Large intestine (tissue), 12 donors: ENCODE measurements around the gene NHS. TPM values are rescaled to one million over a fixed set of nuclear protein-coding genes. Genes with fewer than 3 reads are reported as not detected.
A peak's percentile ranks its signal among the peaks of the same experiment; 100 is the strongest.

ENCODE experiments used
- DNase-seq, 2 donors: peaks; one replicate each; pipeline versions ENCODE4 v3.0.0 to v3.0.0-alpha.2; 2013
- H3K27ac ChIP-seq: one replicate; pipeline ENCODE4 v1.5.1; 2013; ENCODE audit warnings: low read length
- H3K27me3 ChIP-seq: 2 replicates; pipeline ENCODE4 v1.6.1; 2013; ENCODE audit warnings: low read length; ENCODE audit not compliant: control insufficient read depth, insufficient read depth
- H3K36me3 ChIP-seq: 2 replicates; pipeline ENCODE4 v1.6.1; 2013; ENCODE audit warnings: low read length; ENCODE audit not compliant: control insufficient read depth, insufficient read depth
- H3K4me1 ChIP-seq: one replicate; pipeline ENCODE4 v1.6.1; 2013; ENCODE audit warnings: low read length; ENCODE audit not compliant: control insufficient read depth, insufficient read depth
- H3K4me3 ChIP-seq: one replicate; pipeline ENCODE4 v1.5.1; 2013; ENCODE audit warnings: low read length
- H3K9me3 ChIP-seq: one replicate; pipeline ENCODE4 v1.6.1; 2013; ENCODE audit warnings: mild to moderate bottlenecking, low read depth, low read length, moderate library complexity; ENCODE audit not compliant: control insufficient read depth
- WGBS: methylation state at CpG from one replicate; pipeline ENCODE4 v1.1.5; 2013; ENCODE audit warnings: low lambda C conversion rate; ENCODE audit not compliant: insufficient coverage; 5-methylcytosine and 5-hydroxymethylcytosine counted together
- long read RNA-seq, 11 donors: transcript quantifications; one replicate each; lab custom pipeline, GENCODE V29; 2026
- polyA plus RNA-seq: library from polyadenylated mRNA; unstranded; fragments of 120-200 nt; gene quantifications from one replicate; pipeline ENCODE4 v1.2.1, GENCODE V29; 2013

NHS gene
- polyA plus RNA-seq, result 6.6 TPM
- long read RNA-seq, donor 1, result 0 reads
- long read RNA-seq, donor 2, result 0 reads
- long read RNA-seq, donor 3, result 0 reads
- long read RNA-seq, donor 4, result 0 reads
- long read RNA-seq, donor 5, result 0 reads
- long read RNA-seq, donor 6, result 0 reads
- long read RNA-seq, donor 7, result 0 reads
- long read RNA-seq, donor 8, partial matches to known transcripts, result 0 of 1 reads
- long read RNA-seq, donor 8, other reads (novel, unspliced or antisense), result 0 of 1 reads
- long read RNA-seq, donor 9, result 0 reads
- long read RNA-seq, donor 10, result 0 reads
- long read RNA-seq, donor 11, result 0 reads

DNA sequence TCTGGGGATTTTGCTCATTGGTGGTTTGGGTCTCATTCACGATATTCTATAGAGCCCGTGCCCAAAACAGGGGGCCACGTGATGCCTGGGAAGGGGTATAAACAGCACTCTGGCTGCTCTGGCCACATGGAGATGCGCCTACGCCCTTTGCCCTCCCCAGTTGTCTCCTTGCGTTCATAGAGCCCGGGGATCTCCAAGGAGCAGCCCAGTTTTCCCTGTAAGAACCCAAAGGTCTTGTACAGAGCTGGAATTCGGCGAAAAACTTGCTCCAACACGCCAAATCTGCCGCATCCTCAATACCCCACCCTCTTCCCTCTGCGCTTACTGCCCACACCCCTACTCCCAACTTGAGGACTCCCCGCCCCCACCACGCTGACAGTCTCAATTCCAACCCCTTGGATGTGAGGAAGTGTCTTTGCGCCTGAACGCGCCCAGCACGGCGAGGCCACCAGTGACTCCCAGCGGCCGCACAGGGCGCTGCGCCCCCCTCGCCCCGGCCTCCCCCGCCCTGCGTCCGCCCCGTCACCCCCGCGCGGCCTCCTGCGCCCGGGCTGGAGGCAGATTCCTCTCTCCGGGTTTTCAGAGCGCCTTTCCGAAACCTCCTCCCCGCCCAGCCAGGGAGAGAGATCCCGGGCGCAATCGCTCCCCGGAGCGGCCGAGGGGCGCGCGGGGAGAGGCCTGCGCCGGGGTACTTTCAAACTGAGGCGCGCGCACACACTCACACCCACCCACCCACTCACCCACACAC lies at the start of gene NHS:
NHS (plus strand) TSS at position 582 of the 748 bp plus-strand sequence. CDS start 558 bp downstream, outside the sequence.
- Histone ChIP-seq H3K27ac (peak within 1 kb of the TSS; percentile 86), H3K27me3 (peaks cover 2% of the 10 kb centered on the region), H3K4me3 (peak within 1 kb of the TSS; percentile 74), H3K9me3 (no peaks in the 10 kb centered on the region), H3K4me1 (peaks cover 2% of the 10 kb centered on the region), H3K36me3 (no peaks in the 10 kb centered on the region)
- WGBS, result no CpG with 5 or more reads among the region's 52 CpGs
- DNase-seq, result peak; percentile 68 to 85

DNA sequence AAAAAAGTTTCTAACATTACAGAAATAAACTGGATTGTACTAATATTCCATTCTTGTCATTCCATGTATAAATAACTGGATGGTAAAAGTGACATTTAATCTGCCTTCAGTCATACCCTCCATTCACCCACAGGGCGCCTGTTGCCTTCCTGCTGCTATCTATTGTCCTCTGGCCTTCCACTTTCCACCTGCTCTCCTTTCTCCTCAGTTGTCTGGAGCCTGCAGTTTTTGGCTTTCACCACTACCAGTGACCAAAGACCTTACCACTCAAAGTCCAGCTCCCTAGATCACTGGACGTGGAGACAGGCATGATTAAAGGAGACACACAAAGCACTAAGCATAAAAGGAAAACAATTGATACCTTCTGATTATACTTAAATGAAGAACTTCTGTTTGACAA lies 46.2 kb upstream of the NHS start:
- Histone ChIP-seq H3K4me3 (no peak overlapping the region), H3K36me3 (no peaks in the 10 kb centered on the region)
- WGBS, result no CpG with 5 or more reads among the region's 2 CpGs

DNA sequence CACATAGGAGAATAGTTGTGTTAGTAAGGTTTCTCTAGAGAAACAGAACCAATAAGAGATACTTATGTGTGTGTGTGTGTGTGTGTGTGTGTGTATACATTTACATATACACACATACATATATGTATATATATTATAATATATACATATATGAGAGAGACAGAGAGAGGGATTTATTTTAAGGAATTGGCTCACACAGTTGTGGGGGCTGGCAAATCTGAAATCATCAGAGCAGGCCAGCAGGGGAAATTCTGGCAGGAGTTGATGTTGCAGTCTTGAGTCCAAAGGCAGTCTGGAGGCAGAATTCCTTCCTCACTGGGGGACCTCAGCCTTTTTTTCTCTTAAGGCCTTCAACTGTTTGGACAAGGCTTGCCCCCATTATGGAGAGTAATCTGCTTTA lies 38.6 kb upstream of the NHS start:
- no peaks in the 10 kb centered on the region for H3K4me1 ChIP-seq
- H3K27me3 ChIP-seq, result no peaks in the 10 kb centered on the region
- H3K4me3 ChIP-seq, result no peak overlapping the region
- no peaks in the 10 kb centered on the region for H3K9me3 ChIP-seq
- H3K27ac ChIP-seq, result no peak overlapping the region
- H3K36me3 ChIP-seq, result no peaks in the 10 kb centered on the region
- no peak for DNase-seq

More for the DNA sequence above, 46.2 kb upstream of the NHS start:
- H3K4me1 ChIP-seq, result no peaks in the 10 kb centered on the region
- H3K27me3 ChIP-seq, result no peaks in the 10 kb centered on the region
- no peak overlapping the region for H3K27ac ChIP-seq
- H3K9me3 ChIP-seq, result no peaks in the 10 kb centered on the region
- DNase-seq, result no peak

DNA sequence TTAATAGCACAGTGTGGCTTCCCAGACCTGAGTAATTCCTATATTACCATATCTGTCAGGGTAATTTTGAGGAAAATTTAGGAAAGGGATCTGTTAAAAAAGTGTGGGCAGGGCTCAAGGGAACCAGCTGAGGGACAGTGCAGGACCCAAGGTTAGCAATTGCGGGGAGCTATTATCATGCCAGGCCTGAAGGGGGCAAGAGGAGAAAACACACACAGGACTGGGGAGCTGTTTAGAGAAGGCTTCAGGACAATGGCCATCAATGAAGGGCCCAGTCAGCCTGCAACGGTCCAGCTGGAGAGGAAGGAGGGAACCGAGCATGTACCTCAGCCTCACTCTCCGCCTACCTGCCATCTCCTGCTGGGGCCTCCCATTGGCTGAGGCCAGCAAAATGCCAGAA lies 19.0 kb upstream of the NHS start:
- no peak overlapping the region for H3K27ac ChIP-seq
- no peaks in the 10 kb centered on the region for H3K36me3 ChIP-seq
- no peaks in the 10 kb centered on the region for H3K27me3 ChIP-seq
- DNase-seq, result no peak
- peaks cover 5% of the 10 kb centered on the region for H3K4me1 ChIP-seq
- no CpG with 5 or more reads among the region's 4 CpGs for WGBS
- no peaks in the 10 kb centered on the region for H3K9me3 ChIP-seq
- H3K4me3 ChIP-seq, result no peak overlapping the region

DNA sequence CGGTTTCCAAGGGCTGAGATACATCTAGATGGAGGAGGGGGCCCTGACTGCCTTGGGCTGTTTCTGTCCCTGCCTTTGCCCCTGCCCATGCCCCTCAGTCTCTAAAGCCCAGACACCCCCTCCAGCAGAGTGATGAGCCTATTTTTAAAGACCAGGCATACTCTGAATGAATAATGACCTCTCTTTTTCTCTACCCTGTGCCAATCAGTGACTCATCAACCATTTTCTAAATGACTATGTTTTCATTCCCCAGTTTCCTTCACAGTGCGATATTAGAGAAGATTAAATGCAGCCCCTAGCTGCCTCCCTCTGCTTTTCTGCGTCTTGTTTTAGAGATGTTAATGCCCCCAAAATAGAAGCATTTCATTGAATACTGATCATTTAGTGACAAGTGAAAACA lies 15.5 kb upstream of the NHS start:
- Histone ChIP-seq H3K4me3 (no peak overlapping the region), H3K27ac (no peak overlapping the region), H3K9me3 (no peaks in the 10 kb centered on the region), H3K27me3 (no peaks in the 10 kb centered on the region), H3K4me1 (no peaks in the 10 kb centered on the region), H3K36me3 (no peaks in the 10 kb centered on the region)
- WGBS, result no CpG with 5 or more reads among the region's 3 CpGs
- no peak for DNase-seq

DNA sequence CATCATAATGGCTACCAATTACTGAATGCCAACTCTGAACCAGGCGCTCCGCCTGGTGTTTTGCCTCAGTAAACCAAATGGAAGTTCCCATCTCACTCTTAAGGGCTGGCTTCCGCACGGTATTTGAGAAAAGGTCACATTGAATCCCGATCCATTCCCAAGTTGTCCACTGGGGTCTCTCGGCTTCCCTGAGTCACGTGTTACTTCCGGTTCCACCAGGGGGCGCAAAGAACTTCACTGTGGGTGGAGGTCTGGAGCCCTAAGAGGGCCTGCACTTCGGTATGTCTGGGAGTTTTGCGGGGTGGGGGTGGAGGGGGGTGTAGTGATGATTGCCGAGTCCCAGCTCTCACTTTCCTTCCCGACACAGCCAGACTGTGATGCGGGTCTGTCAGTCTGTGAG lies 13.4 kb upstream of the NHS start:
- WGBS, result no CpG with 5 or more reads among the region's 14 CpGs
- no peaks in the 10 kb centered on the region for H3K27me3 ChIP-seq
- no peaks in the 10 kb centered on the region for H3K9me3 ChIP-seq
- no peak for DNase-seq
- H3K27ac ChIP-seq, result no peak overlapping the region
- no peaks in the 10 kb centered on the region for H3K36me3 ChIP-seq
- no peaks in the 10 kb centered on the region for H3K4me1 ChIP-seq
- no peak overlapping the region for H3K4me3 ChIP-seq

DNA sequence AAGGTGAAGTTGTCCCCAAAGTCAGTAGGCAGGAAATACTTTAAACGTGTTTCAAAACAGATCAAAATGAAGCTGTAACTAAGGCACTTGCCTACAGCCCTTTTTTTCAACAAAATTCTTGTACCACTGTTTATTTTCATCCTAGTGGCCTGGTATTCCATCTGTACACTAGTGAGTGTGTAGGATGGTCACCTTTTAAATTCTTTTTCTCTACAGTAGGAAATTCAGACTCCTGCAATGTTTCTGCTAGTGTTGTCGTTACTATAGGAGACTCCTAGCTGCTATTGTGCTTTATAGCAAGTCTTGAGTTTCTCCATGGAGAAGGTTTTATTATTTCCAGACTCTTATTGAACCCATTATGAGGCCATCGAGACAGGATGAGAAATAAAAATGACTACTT lies 7.0 kb upstream of the NHS start:
- Histone ChIP-seq H3K36me3 (no peaks in the 10 kb centered on the region), H3K9me3 (no peaks in the 10 kb centered on the region), H3K4me1 (peaks cover 2% of the 10 kb centered on the region), H3K4me3 (no peak overlapping the region), H3K27me3 (no peaks in the 10 kb centered on the region), H3K27ac (no peak overlapping the region)
- DNase-seq, result no peak
- no CpG with 5 or more reads among the region's 3 CpGs for WGBS

DNA sequence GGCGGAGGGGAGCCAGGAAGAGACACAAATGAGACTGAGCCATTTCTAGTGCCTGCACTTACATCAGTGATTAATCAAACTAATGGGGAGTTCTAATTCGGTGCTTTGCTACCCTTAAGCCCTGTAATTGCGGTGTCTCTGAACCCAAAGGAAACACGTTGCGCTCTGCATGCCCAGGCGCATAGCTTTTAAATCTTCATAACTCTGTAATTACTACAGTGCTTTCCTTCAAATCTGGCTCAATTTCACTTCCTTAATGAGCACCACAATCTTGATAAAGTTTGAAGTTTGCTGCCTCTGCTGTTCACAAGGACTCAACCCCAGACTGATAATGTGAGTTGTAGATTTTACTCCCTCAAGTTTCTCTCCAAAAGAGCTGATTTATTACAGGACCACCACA lies 5.7 kb upstream of the NHS start:
- no peaks in the 10 kb centered on the region for H3K36me3 ChIP-seq
- DNase-seq, result no peak
- H3K27ac ChIP-seq, result no peak overlapping the region
- no peak overlapping the region for H3K4me3 ChIP-seq
- no peaks in the 10 kb centered on the region for H3K27me3 ChIP-seq
- peaks cover 2% of the 10 kb centered on the region for H3K4me1 ChIP-seq
- WGBS, result no CpG with 5 or more reads among the region's 6 CpGs
- H3K9me3 ChIP-seq, result no peaks in the 10 kb centered on the region

DNA sequence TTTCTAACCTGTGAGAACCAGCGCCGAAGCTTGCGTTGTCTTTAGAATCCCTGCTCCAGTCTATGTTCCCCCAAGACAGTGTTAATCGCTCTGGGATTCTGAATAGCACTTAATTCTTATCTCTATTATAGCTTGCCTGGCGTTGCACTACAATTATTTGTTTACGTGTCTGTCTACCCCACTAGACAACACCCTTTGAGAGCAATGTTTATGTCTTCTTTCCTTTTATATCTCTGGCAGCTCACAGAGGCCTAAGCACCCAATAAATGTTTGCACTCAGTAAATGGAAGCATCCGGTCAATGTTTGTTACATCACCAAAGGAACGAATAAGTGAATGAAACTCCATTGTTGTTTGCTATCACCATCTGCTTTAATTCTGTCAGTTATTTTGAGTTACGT lies 4.8 kb upstream of the NHS start:
- H3K4me3 ChIP-seq, result no peak overlapping the region
- H3K4me1 ChIP-seq, result peaks cover 2% of the 10 kb centered on the region
- no peak overlapping the region for H3K27ac ChIP-seq
- no peak for DNase-seq
- H3K27me3 ChIP-seq, result no peaks in the 10 kb centered on the region
- H3K9me3 ChIP-seq, result no peaks in the 10 kb centered on the region
- H3K36me3 ChIP-seq, result no peaks in the 10 kb centered on the region
- no CpG with 5 or more reads among the region's 9 CpGs for WGBS

DNA sequence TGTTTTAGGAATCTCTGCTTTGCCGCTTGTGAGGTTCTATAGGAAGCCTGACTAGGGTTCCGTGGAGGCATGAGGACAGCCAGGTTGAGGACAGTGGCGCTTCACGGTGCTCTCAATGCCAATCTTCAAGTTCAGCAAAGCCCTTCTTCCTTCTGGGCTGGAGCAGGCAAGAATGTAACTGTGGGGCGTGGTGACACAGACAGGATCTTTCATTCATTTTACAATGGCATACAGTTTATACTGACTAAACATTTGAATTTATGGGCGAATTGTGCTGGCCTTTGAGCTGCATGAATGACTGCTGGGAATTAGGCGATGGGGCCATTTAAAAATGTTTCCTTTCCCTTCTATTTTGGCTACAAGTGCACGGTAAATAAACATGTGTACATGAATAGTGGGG lies 2.9 kb upstream of the NHS start:
- H3K4me3 ChIP-seq, result no peak overlapping the region
- DNase-seq, result no peak
- no peaks in the 10 kb centered on the region for H3K9me3 ChIP-seq
- H3K27me3 ChIP-seq, result peaks cover 2% of the 10 kb centered on the region
- H3K36me3 ChIP-seq, result no peaks in the 10 kb centered on the region
- no peak overlapping the region for H3K27ac ChIP-seq
- no CpG with 5 or more reads among the region's 8 CpGs for WGBS
- peaks cover 5% of the 10 kb centered on the region for H3K4me1 ChIP-seq

DNA sequence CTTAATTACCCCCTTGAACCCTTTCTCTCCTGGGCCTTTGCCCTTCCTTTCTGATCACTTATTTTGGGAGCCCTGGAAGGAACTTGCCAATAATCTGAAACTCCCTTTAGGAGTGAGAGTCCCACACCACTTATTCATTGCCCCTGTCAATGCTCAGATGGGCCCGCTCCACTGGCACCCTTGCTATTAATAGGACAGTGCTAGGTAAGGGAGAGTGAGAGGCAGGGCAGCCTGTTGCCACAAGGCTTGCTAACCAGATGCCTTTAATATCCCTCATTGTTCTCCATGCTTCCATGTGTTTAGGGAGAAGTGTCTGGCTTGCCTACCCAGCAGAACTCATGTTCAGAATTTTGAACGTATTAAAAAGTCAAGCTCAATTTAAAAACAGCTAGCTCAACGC lies 1.7 kb upstream of the NHS start:
- no CpG with 5 or more reads among the region's 3 CpGs for WGBS
- Histone ChIP-seq H3K9me3 (no peaks in the 10 kb centered on the region), H3K36me3 (no peaks in the 10 kb centered on the region), H3K4me3 (no peak overlapping the region), H3K27me3 (peaks cover 2% of the 10 kb centered on the region), H3K4me1 (peaks cover 5% of the 10 kb centered on the region), H3K27ac (no peak overlapping the region)
- no peak for DNase-seq
